CMK (cell line): ENCODE data around the gene SYP.
"Not testable (repeated sequence)": the region's sequence is repeated elsewhere in the genome, so short reads cannot be mapped to it uniquely, and the experiment has no call there.

ENCODE experiments used
- DNase-seq: peaks from one replicate; pipeline ENCODE4 v3.0.0-alpha.2; 2010; ENCODE audit warnings: low read depth

Gene SYP

GRCh38 chrX:49189606-49190005, 10.4 kb downstream of the SYP start:
- no peak for DNase-seq

- DNase-seq: no peak
Measured at GRCh38 chrX:49188468-49189076, 11.4 kb downstream of the SYP start.

- DNase-seq: no peak
Measured at GRCh38 chrX:49187526-49187925, 12.5 kb downstream of the SYP start.

- DNase-seq: no peak
Measured at GRCh38 chrX:49187028-49187394, 13.0 kb downstream of the SYP start.

- peak; percentile 68 for DNase-seq
Measured at GRCh38 chrX:49186125-49187027, 13.6 kb downstream of the SYP start, which contains the start of gene PRICKLE3. Gene PRICKLE3 (minus strand): TSS chrX:49186373. CDS start chrX:49186297, 76 bp downstream.

GRCh38 chrX:49184294-49185281, 15.4 kb downstream of the SYP start:
- no peak for DNase-seq

- no peak for DNase-seq
Measured at GRCh38 chrX:49183701-49184281, 16.2 kb downstream of the SYP start.

GRCh38 chrX:49179358-49179757, 20.6 kb downstream of the SYP start:
- DNase-seq: no peak

GRCh38 chrX:49178537-49178936, 21.5 kb downstream of the SYP start:
- no peak for DNase-seq

GRCh38 chrX:49177873-49178480, 22.0 kb downstream of the SYP start:
- DNase-seq: no peak

- DNase-seq: peak; percentile 66
Measured at GRCh38 chrX:49177338-49177833, 22.6 kb downstream of the SYP start.

GRCh38 chrX:49176421-49177326, 23.3 kb downstream of the SYP start:
- DNase-seq: peak; percentile 79

GRCh38 chrX:49175435-49176274, 24.3 kb downstream of the SYP start:
- no peak for DNase-seq

- no peak for DNase-seq
Measured at GRCh38 chrX:49174723-49175122, 25.3 kb downstream of the SYP start.

GRCh38 chrX:49173544-49173943, 26.4 kb downstream of the SYP start:
- not testable (repeated sequence) for DNase-seq

GRCh38 chrX:49172280-49172780, 27.7 kb downstream of the SYP start:
- peak; percentile 73 for DNase-seq

GRCh38 chrX:49171752-49172279, 28.2 kb downstream of the SYP start, which contains the start of gene PLP2:
Gene PLP2 (plus strand): TSS chrX:49171898. CDS start chrX:49172001, 103 bp downstream.
- no peak for DNase-seq

- no peak for DNase-seq
Measured at GRCh38 chrX:49167740-49168108, 32.3 kb downstream of the SYP start.
